Left ventricle myocardium inferior (tissue), 1 donor: ENCODE measurements around the gene SEC22C. TPM values are rescaled to one million over a fixed set of nuclear protein-coding genes. Genes with fewer than 3 reads are reported as not detected.

Experiments used
- DNase-seq: peaks from one replicate; pipeline ENCODE4 v3.0.0-alpha.2; 2020
- H3K27ac ChIP-seq: fragments of 200-600 bp; replicated peaks from 2 replicates; pipeline ENCODE4 v1.8.0; 2021
- H3K27me3 ChIP-seq: fragments of 200-600 bp; 2 replicates; pipeline ENCODE4 v1.8.0; 2021; ENCODE audit warnings: low read depth
- H3K36me3 ChIP-seq: fragments of 200-600 bp; 2 replicates; pipeline ENCODE4 v1.8.0; 2021
- H3K4me1 ChIP-seq: fragments of 200-600 bp; 2 replicates; pipeline ENCODE4 v1.8.0; 2021
- H3K4me3 ChIP-seq: fragments of 200-600 bp; 2 replicates; pipeline ENCODE4 v1.8.0; 2021; ENCODE audit warnings: mild to moderate bottlenecking, moderate library complexity
- H3K9me3 ChIP-seq: fragments of 200-600 bp; replicated peaks from 2 replicates; pipeline ENCODE4 v1.8.0; 2021
- CTCF ChIP-seq: fragments of 200-600 bp; IDR thresholded peaks from 2 replicates; pipeline ENCODE4 v1.8.0; 2021; ENCODE audit warnings: antibody characterized with exemption, mild to moderate bottlenecking, borderline replicate concordance
- intact Hi-C: fragments of 100-400 bp; cut with micrococcal nuclease; formaldehyde crosslinking; loops from one replicate; pipeline ENCODE4 v1.11.0; 2022
- total RNA-seq: library from RNA; stranded (reverse); fragmentation: NEBNext Ultra II Directional; extraction: Animal tissue kit (Norgen Biotek cat#: 25700); gene quantifications from one replicate; pipeline ENCODE4 v1.2.1, GENCODE V29; 2021
- donor health status: DM: no; HTN: yes; CAD: no; lungs with severe emphysema.

Gene SEC22C
- total RNA-seq, 1 donor from 2014 or later: 23.0 TPM

GRCh38 chr3:42526616-42527367, 55.0 kb downstream of the SEC22C start:
- no peaks in the 10 kb centered on the region for H3K27me3 ChIP-seq
- H3K9me3 ChIP-seq: no peaks in the 10 kb centered on the region
- no peak overlapping the region for H3K27ac ChIP-seq
- no peak for TF ChIP-seq CTCF
- intact Hi-C loops: no loop called here
- no peak overlapping the region for H3K4me3 ChIP-seq
- no peak for DNase-seq
- no peaks in the 10 kb centered on the region for H3K36me3 ChIP-seq
- H3K4me1 ChIP-seq: no peaks in the 10 kb centered on the region

GRCh38 chr3:42525736-42526345, 55.9 kb downstream of the SEC22C start:
- H3K4me3 ChIP-seq: no peak overlapping the region
- H3K27ac ChIP-seq: no peak overlapping the region
- no peaks in the 10 kb centered on the region for H3K27me3 ChIP-seq
- H3K9me3 ChIP-seq: no peaks in the 10 kb centered on the region
- DNase-seq: no peak
- intact Hi-C loops: no loop called here
- TF ChIP-seq CTCF: no peak
- H3K4me1 ChIP-seq: peaks cover 4% of the 10 kb centered on the region
- H3K36me3 ChIP-seq: no peaks in the 10 kb centered on the region

GRCh38 chr3:42525212-42525611, 56.6 kb downstream of the SEC22C start:
- Histone ChIP-seq H3K4me3 (no peak overlapping the region), H3K27ac (no peak overlapping the region), H3K4me1 (peaks cover 9% of the 10 kb centered on the region), H3K27me3 (no peaks in the 10 kb centered on the region), H3K9me3 (no peaks in the 10 kb centered on the region), H3K36me3 (no peaks in the 10 kb centered on the region)
- DNase-seq: no peak
- intact Hi-C loops: no loop called here
- TF ChIP-seq CTCF: no peak

GRCh38 chr3:42524751-42525150, 57.0 kb downstream of the SEC22C start:
- H3K4me3 ChIP-seq: no peak overlapping the region
- no peaks in the 10 kb centered on the region for H3K36me3 ChIP-seq
- no peaks in the 10 kb centered on the region for H3K27me3 ChIP-seq
- intact Hi-C loops: no loop called here
- H3K4me1 ChIP-seq: peaks cover 9% of the 10 kb centered on the region
- DNase-seq: no peak
- H3K9me3 ChIP-seq: no peaks in the 10 kb centered on the region
- no peak overlapping the region for H3K27ac ChIP-seq
- no peak for TF ChIP-seq CTCF

GRCh38 chr3:42520906-42521305, 60.9 kb downstream of the SEC22C start:
- no peak for DNase-seq
- TF ChIP-seq CTCF: no peak
- no peaks in the 10 kb centered on the region for H3K9me3 ChIP-seq
- intact Hi-C loops: no loop called here
- no peak overlapping the region for H3K4me3 ChIP-seq
- peaks cover 20% of the 10 kb centered on the region for H3K4me1 ChIP-seq
- no peak overlapping the region for H3K27ac ChIP-seq
- H3K36me3 ChIP-seq: no peaks in the 10 kb centered on the region
- no peaks in the 10 kb centered on the region for H3K27me3 ChIP-seq
